Hepatocyte (in vitro differentiated cells): ENCODE results near the gene LRP1B.

Experiments used
- CTCF ChIP-seq: fragments of 200-600 bp; sonication (generic); IDR thresholded peaks from 2 replicates; pipeline ENCODE4 v1.5.1; 2016; ENCODE audit warnings: antibody characterized with exemption, mild to moderate bottlenecking; ENCODE audit not compliant: poor library complexity
- EZH2 ChIP-seq: fragments of 200-600 bp; sonication (generic); IDR thresholded peaks from 2 replicates; pipeline ENCODE4 v1.6.1; 2016; ENCODE audit warnings: antibody characterized with exemption, mild to moderate bottlenecking, borderline replicate concordance

DNA sequence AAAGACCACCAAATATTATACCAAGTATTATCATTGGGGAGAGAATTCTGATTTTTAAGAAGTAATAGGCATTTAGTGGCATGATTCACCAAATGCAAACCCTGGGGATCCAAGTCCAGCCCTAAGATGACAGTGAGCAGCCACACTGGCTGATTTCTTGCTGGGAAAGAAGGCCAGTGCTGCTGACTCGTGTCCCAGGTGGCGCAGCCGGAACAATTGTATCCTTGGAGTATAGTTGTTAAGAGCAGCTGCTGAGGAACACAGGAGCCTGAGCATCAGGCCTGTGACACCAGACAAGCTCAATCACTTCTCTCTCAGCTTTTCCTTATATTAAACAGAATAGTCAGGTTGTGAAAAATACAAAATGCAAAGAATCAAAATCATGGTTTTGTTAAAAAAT lies 48.4 kb downstream of the LRP1B start:
- TF ChIP-seq CTCF (no peak), EZH2 (no peak)
